Osteoblast (primary cell): ENCODE results near the gene SLC23A2. TPM values are rescaled to one million over a fixed set of nuclear protein-coding genes. Genes with fewer than 3 reads are reported as not detected.

Source experiments
- DNase-seq: peaks from one replicate; pipeline ENCODE4 v3.0.0; 2011; ENCODE audit warnings: low spot score, mixed read lengths; ENCODE audit not compliant: insufficient read length; ENCODE audit errors: missing footprints
- H2AFZ ChIP-seq: 2 replicates; pipeline ENCODE4 v1.6.0; 2011; ENCODE audit warnings: mild to moderate bottlenecking, low read length
- H3K27ac ChIP-seq: 2 replicates; pipeline ENCODE4 v1.5.1; 2011; ENCODE audit warnings: mild to moderate bottlenecking, low read depth, low read length, moderate library complexity
- H3K27me3 ChIP-seq: 2 replicates; pipeline ENCODE4 v1.6.0; 2012; ENCODE audit warnings: mild to moderate bottlenecking, control low read depth, inconsistent platforms, low read length, moderate library complexity; ENCODE audit not compliant: insufficient read depth
- H3K36me3 ChIP-seq: 2 replicates; pipeline ENCODE4 v1.5.1; 2011; ENCODE audit warnings: mild to moderate bottlenecking, low read length, control low read depth, moderate library complexity; ENCODE audit not compliant: insufficient read depth
- H3K4me1 ChIP-seq: 2 replicates; pipeline ENCODE4 v1.5.1; 2011; ENCODE audit warnings: mild to moderate bottlenecking, low read length, control low read depth, moderate library complexity; ENCODE audit not compliant: insufficient read depth
- H3K4me2 ChIP-seq: 2 replicates; pipeline ENCODE4 v1.6.0; 2011; ENCODE audit warnings: mild to moderate bottlenecking, low read length; ENCODE audit not compliant: insufficient read depth
- H3K4me3 ChIP-seq: fragments of 200-600 bp; sonication (generic); 3 replicates; pipeline ENCODE4 v1.5.1; 2012; ENCODE audit warnings: mild to moderate bottlenecking, low read length, inconsistent platforms; ENCODE audit not compliant: insufficient read depth
- H3K79me2 ChIP-seq: 2 replicates; pipeline ENCODE4 v1.6.0; 2012; ENCODE audit warnings: mild to moderate bottlenecking, low read length, control low read depth, inconsistent platforms; ENCODE audit not compliant: insufficient read depth
- H3K9me3 ChIP-seq: 2 replicates; pipeline ENCODE4 v1.5.1; 2011; ENCODE audit warnings: low read depth, low read length, control low read depth
- H4K20me1 ChIP-seq: 2 replicates; pipeline ENCODE4 v1.6.0; 2012; ENCODE audit warnings: mild to moderate bottlenecking, low read length, control low read depth; ENCODE audit not compliant: insufficient read depth
- total RNA-seq: library from RNA; depleted of rRNA; stranded (reverse); fragments of >200 nt; gene quantifications from 2 replicates; pipeline ENCODE4 v1.2.3, GENCODE V29; 2012
- TF ChIP-seq, protein P1 (sequence below): IDR thresholded peaks from 2 replicates; pipeline ENCODE4 v1.5.1; 2011; ENCODE audit warnings: mild to moderate bottlenecking, low read depth, low read length, moderate library complexity; ENCODE audit errors: extremely low read depth

The SLC23A2 gene
- total RNA-seq, 1 donor: 20.6 TPM

DNA sequence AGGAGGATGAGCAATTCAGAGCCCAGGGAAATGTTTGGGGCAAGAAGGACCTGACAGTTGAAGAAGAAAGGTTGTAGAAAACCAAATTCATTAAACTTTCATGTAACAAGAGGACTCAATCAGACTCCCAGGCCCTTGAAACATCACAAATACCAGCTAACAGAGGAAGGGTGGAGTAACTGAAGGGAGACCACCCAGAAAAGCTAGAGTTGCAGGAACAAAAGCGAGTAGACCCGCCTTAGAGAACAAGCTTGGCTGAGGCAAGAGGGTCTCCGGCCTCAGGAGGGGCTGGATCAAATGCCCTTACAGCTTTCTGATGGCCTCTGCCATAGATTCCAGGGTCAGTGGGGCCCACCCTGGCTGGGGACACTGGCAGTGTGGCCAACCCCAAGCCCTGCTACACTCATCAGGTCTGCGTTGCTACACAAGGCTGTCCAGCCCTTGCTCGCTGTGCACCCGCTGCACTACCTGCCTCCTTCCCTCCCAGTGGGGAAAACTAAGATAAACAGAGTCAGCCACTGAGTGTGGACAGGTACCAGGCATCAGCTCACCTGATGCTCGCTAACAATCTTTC lies 110.0 kb downstream of the SLC23A2 start:
- Histone ChIP-seq H3K36me3 (no peaks in the 10 kb centered on the region), H3K4me1 (no peaks in the 10 kb centered on the region), H3K9me3 (no peaks in the 10 kb centered on the region), H4K20me1 (peaks cover 9% of the 10 kb centered on the region), H3K27ac (no peak overlapping the region), H3K27me3 (no peaks in the 10 kb centered on the region), H3K4me2 (no peak overlapping the region), H2AFZ (no peak overlapping the region), H3K4me3 (no peak overlapping the region), H3K79me2 (no peaks in the 10 kb centered on the region)
- TF ChIP-seq, protein P1, sequence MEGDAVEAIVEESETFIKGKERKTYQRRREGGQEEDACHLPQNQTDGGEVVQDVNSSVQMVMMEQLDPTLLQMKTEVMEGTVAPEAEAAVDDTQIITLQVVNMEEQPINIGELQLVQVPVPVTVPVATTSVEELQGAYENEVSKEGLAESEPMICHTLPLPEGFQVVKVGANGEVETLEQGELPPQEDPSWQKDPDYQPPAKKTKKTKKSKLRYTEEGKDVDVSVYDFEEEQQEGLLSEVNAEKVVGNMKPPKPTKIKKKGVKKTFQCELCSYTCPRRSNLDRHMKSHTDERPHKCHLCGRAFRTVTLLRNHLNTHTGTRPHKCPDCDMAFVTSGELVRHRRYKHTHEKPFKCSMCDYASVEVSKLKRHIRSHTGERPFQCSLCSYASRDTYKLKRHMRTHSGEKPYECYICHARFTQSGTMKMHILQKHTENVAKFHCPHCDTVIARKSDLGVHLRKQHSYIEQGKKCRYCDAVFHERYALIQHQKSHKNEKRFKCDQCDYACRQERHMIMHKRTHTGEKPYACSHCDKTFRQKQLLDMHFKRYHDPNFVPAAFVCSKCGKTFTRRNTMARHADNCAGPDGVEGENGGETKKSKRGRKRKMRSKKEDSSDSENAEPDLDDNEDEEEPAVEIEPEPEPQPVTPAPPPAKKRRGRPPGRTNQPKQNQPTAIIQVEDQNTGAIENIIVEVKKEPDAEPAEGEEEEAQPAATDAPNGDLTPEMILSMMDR: no peak
- peak; percentile 65 for DNase-seq

DNA sequence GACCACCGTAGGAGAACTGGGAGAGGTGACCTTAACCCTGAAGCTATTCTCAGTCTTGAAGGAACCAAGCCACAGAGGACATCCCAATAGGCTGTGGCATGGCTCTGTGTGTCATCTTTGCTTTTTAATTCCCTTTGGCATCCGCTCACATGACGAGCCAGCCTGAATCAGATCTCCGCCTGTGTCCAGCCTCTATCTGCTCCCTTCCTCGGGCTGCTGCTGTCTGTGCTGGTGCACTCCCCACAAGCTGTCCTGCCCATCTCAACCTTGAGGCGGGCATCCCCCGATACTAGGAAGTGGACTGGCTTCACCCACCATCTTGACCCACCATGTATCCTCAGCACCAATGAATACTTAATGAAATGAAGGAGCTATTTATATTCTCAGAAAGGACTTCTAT lies 111.9 kb downstream of the SLC23A2 start:
- H3K27ac ChIP-seq: no peak overlapping the region
- no peaks in the 10 kb centered on the region for H3K27me3 ChIP-seq
- TF ChIP-seq, protein P1: no peak

DNA sequence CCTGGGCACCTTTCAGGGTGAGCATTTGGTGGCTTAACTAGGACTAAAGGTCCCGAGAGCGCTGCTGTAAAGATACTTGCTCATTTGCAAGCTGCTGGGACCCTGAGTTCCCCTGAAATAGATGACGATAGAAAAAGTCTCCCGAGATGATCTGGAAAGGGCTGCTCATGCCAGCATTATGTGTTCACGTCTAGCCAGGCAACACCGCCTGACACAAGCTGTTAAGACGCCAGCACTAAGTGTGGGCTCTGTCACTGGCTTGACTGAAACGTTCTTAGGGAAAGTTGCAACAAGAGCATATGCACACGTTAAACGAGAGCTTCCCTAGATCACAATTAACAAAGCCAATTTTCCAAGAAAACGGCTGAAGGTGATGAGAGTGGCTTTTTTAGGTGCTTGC lies 113.7 kb downstream of the SLC23A2 start:
- Histone ChIP-seq H3K4me2 (no peak overlapping the region), H3K4me1 (no peaks in the 10 kb centered on the region), H4K20me1 (no peaks in the 10 kb centered on the region), H3K9me3 (no peaks in the 10 kb centered on the region), H3K79me2 (no peaks in the 10 kb centered on the region), H2AFZ (no peak overlapping the region), H3K4me3 (no peak overlapping the region), H3K27me3 (no peaks in the 10 kb centered on the region), H3K36me3 (peaks cover 7% of the 10 kb centered on the region), H3K27ac (no peak overlapping the region)
- TF ChIP-seq, protein P1: no peak
- no peak for DNase-seq

More for the DNA sequence above, 111.9 kb downstream of the SLC23A2 start:
- Histone ChIP-seq H4K20me1 (peaks cover 2% of the 10 kb centered on the region), H3K4me1 (no peaks in the 10 kb centered on the region), H3K9me3 (no peaks in the 10 kb centered on the region), H2AFZ (no peak overlapping the region), H3K4me2 (no peak overlapping the region), H3K36me3 (no peaks in the 10 kb centered on the region), H3K4me3 (no peak overlapping the region), H3K79me2 (no peaks in the 10 kb centered on the region)
- no peak for DNase-seq

DNA sequence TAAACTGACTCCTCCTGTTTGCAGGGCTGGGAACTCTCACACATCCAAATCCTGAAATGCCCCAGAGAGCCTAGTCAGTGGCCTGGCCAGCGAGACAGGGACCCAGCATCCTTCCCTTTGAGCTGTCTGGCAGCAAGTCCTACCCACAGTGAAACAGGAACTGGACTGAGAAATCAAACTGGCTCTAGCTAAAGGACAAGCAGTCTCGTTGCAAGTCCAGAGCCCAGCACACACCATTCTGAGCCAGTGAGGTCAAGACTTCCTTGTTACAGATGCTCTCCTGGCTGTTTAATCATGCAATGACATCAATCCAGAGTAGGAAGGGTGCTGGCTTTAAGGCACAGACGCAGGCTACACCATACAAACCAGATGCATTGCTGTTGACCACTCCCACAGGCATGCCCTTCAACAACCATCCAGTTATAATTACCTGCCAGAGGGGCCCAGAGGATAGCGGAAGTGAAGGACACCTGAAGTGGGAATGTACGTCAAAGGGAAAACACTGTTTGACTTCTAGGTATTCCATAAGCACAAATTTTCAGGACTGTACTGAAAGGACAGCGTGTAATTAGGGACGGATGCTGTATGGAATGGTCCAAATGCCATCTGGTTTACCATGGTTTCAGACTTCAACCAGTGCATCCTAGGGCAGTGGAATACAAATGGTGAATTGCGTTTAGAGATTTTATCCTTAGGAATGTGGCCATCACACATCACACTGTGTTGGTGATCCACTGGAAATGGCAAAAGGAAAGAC lies 114.4 kb downstream of the SLC23A2 start:
- no peaks in the 10 kb centered on the region for H3K27me3 ChIP-seq
- no peaks in the 10 kb centered on the region for H4K20me1 ChIP-seq
- no peaks in the 10 kb centered on the region for H3K4me1 ChIP-seq
- H3K4me3 ChIP-seq: no peak overlapping the region
- H3K9me3 ChIP-seq: no peaks in the 10 kb centered on the region
- no peaks in the 10 kb centered on the region for H3K79me2 ChIP-seq
- H3K36me3 ChIP-seq: peaks cover 10% of the 10 kb centered on the region
- H3K4me2 ChIP-seq: no peak overlapping the region
- TF ChIP-seq, protein P1: no peak
- no peak for DNase-seq
- no peak overlapping the region for H3K27ac ChIP-seq
- no peak overlapping the region for H2AFZ ChIP-seq
